Body of pancreas (tissue), 4 donors: Measurements from ENCODE around the gene HTR3C. TPM values are rescaled to one million over a fixed set of nuclear protein-coding genes. Genes with fewer than 3 reads are reported as not detected.
A peak's percentile ranks its signal among the peaks of the same experiment; 100 is the strongest.

Source experiments
- ATAC-seq: fragments of 150-250 bp; one replicate; pipeline ENCODE4 v1.9.1; 2016
- DNase-seq, 4 donors: peaks; one replicate each; pipeline ENCODE4 v3.0.0-alpha.2; 2019
- H3K27ac ChIP-seq, 4 donors: fragments of 200-600 bp; sonication (generic); 1 replicate in 3 of 4; 2 replicates in 1 of 4; pipeline versions ENCODE4 v1.5.1 to v1.6.1; 2016 to 2019; ENCODE audit warnings: mild to moderate bottlenecking in 1 of 4, mixed read lengths in 1 of 4, moderate library complexity in 1 of 4
- H3K27me3 ChIP-seq, 2 donors: fragments of 200-600 bp; sonication (generic); one replicate each; pipeline ENCODE4 v1.6.0; 2016; ENCODE audit warnings: mild to moderate bottlenecking in 1 of 2
- H3K36me3 ChIP-seq, 2 donors: fragments of 200-600 bp; sonication (generic); replicated peaks in 1 of 2; 2 replicates each; pipeline ENCODE4 v1.5.1; 2016; ENCODE audit warnings: low read depth in 2 of 2; ENCODE audit not compliant: insufficient read depth in 1 of 2
- H3K4me1 ChIP-seq: fragments of 200-600 bp; sonication (generic); one replicate; pipeline ENCODE4 v1.6.0; 2016
- H3K4me3 ChIP-seq, 2 donors: fragments of 200-600 bp; sonication (generic); 1 replicate in 1 of 2; 2 replicates in 1 of 2; pipeline ENCODE4 v1.5.1; 2016 to 2019
- H3K9me3 ChIP-seq, 3 donors: fragments of 200-600 bp; sonication (generic); 1 replicate in 2 of 3; 2 replicates in 1 of 3; pipeline ENCODE4 v1.5.1; 2016
- CTCF ChIP-seq, 7 experiments: fragments of 450-650 bp in 4 of 7; fragments of 200-600 bp in 3 of 7; sonication (generic) in 3 of 7; IDR thresholded peaks; one replicate each; pipeline ENCODE4 v1.5.1; 2016 to 2019; ENCODE audit warnings: antibody characterized with exemption in 7 of 7
- POLR2A ChIP-seq, 3 donors: fragments of 450-650 bp; IDR thresholded peaks; one replicate each; pipeline ENCODE4 v1.6.1; 2016; ENCODE audit warnings: antibody characterized with exemption in 3 of 3, mild to moderate bottlenecking in 2 of 3
- WGBS, 2 donors: methylation state at CpG; one replicate each; pipeline ENCODE4 v1.1.5; 2017; 5-methylcytosine and 5-hydroxymethylcytosine counted together
- intact Hi-C: fragments of 100-400 bp; cut with DNase I; formaldehyde crosslinking; loops from one replicate; pipeline ENCODE4 v1.15.1; 2023
- total RNA-seq, 2 donors: library from RNA; depleted of rRNA; stranded (reverse); fragments of >200 nt; gene quantifications; one replicate each; pipeline ENCODE4 v1.1.0, GENCODE V29; 2016

The HTR3C gene
- total RNA-seq, 2 donors from 2014 or later = not detected

DNA sequence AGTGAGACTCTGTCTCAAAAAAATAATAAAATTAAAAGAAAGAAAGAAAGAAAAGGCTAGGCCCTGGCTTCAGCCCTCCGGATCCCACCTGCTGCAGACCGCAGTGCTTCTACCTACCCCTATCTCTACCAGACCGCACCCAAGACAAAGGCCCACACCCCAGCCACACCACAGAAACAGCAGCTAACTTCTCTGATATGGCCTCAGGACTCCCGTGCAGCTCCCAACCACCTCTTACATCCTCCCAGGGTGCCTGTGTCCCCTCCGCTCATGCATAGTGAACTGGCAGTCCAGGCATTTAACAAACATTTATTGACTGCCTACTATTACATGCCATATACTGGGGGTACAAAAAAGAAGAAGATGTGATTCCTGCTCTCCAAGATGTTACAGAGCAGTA, 6.9 kb upstream of the HTR3C start:
- WGBS, 2 donors = 92 to 94% methylated on average over 5 of the region's 5 CpGs
- H3K27ac ChIP-seq = no peak overlapping the region

GRCh38 chr3:184050217-184050847, 2.5 kb upstream of the HTR3C start:
- 63 to 73% methylated on average over 6 to 7 of the region's 7 CpGs for WGBS, 2 donors
- peak in 1 of 4 donors; percentile 11 for DNase-seq
- no peak for ATAC-seq

More for the DNA sequence above, 6.9 kb upstream of the HTR3C start:
- no peak for DNase-seq
- no peak for ATAC-seq
- Histone ChIP-seq H3K4me3 (no peak overlapping the region), H3K36me3 (no peaks in the 10 kb centered on the region), H3K4me1 (no peaks in the 10 kb centered on the region), H3K9me3 (no peaks in the 10 kb centered on the region), H3K27me3 (no peaks in the 10 kb centered on the region)
- intact Hi-C loops = no loop called here
- TF ChIP-seq CTCF (IDR thresholded peaks at IDR 0.05) = no peak
- TF ChIP-seq POLR2A (IDR thresholded peaks at IDR 0.05) = no peak

DNA sequence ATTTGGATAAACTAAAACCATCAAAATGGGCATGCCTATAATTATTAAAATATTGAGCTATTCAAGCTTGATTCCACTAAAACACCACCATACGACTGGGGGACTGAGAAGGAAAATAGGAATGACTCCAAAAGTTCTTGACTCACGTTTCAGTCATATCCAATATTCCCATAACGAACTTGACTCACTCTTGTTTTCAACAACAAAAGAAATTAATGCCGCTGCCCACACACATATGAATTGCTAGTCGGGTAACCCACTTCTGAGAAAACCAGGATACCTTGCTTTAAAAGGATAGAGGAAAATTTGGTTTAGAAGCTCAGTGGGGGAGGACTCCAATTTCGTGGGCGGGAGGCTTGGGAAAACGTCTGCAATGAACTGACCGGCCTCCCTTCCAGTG, 5.2 kb downstream of the HTR3C start:
- H3K36me3 ChIP-seq = no peaks in the 10 kb centered on the region
- no peaks in the 10 kb centered on the region for H3K27me3 ChIP-seq
- DNase-seq (no peak), ATAC-seq (no peak)
- intact Hi-C loops = no loop called here
- no peaks in the 10 kb centered on the region for H3K9me3 ChIP-seq
- TF ChIP-seq CTCF (IDR thresholded peaks at IDR 0.05) = no peak
- TF ChIP-seq POLR2A (IDR thresholded peaks at IDR 0.05) = no peak
- no peak overlapping the region for H3K4me3 ChIP-seq
- no peak overlapping the region for H3K27ac ChIP-seq
- 62 to 74% methylated on average over 9 of the region's 9 CpGs for WGBS, 2 donors
- no peaks in the 10 kb centered on the region for H3K4me1 ChIP-seq

More at GRCh38 chr3:184050217-184050847, 2.5 kb upstream of the HTR3C start:
- no peaks in the 10 kb centered on the region for H3K4me1 ChIP-seq
- no peak overlapping the region for H3K27ac ChIP-seq
- no peaks in the 10 kb centered on the region for H3K9me3 ChIP-seq
- TF ChIP-seq CTCF (IDR thresholded peaks at IDR 0.05) (no peak), POLR2A (IDR thresholded peaks at IDR 0.05) (no peak)
- intact Hi-C loops = no loop called here
- no peaks in the 10 kb centered on the region for H3K27me3 ChIP-seq
- H3K36me3 ChIP-seq = no peaks in the 10 kb centered on the region
- no peak overlapping the region for H3K4me3 ChIP-seq

DNA sequence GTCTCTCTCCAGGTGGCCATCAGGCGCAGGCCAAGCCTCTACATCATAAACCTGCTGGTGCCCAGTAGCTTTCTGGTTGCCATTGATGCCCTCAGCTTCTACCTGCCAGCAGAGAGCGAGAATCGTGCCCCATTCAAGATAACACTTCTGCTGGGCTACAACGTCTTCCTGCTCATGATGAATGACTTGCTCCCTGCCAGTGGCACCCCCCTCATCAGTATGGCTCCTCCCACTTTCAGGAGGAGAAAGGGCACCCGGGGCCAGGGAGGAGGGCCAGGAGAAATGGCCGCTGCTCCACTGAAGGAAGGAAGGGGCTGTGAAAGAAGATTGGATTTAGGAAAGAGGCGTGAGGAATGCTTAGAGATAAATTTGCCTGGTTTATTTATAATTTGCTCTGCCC, 6.6 kb downstream of the HTR3C start:
- H3K27ac ChIP-seq = no peak overlapping the region
- H3K9me3 ChIP-seq = no peaks in the 10 kb centered on the region
- no peak for DNase-seq
- no peaks in the 10 kb centered on the region for H3K36me3 ChIP-seq
- no peak overlapping the region for H3K4me3 ChIP-seq
- TF ChIP-seq CTCF (IDR thresholded peaks at IDR 0.05) = no peak
- TF ChIP-seq POLR2A (IDR thresholded peaks at IDR 0.05) = no peak
- H3K4me1 ChIP-seq = no peaks in the 10 kb centered on the region
- no peaks in the 10 kb centered on the region for H3K27me3 ChIP-seq
- WGBS, 2 donors = 46 to 49% methylated on average over 7 of the region's 7 CpGs
- intact Hi-C loops = no loop called here
- no peak for ATAC-seq

GRCh38 chr3:184062637-184063036, 9.8 kb downstream of the HTR3C start:
- no peak overlapping the region for H3K4me3 ChIP-seq
- no peak for ATAC-seq
- H3K27ac ChIP-seq = no peak overlapping the region
- H3K9me3 ChIP-seq = no peaks in the 10 kb centered on the region
- intact Hi-C loops = no loop called here
- no peak for DNase-seq
- no peak for TF ChIP-seq CTCF (IDR thresholded peaks at IDR 0.05)
- TF ChIP-seq POLR2A (IDR thresholded peaks at IDR 0.05) = no peak
- no peaks in the 10 kb centered on the region for H3K36me3 ChIP-seq
- no peaks in the 10 kb centered on the region for H3K27me3 ChIP-seq
- H3K4me1 ChIP-seq = no peaks in the 10 kb centered on the region
